ENCODE data around the gene MON1B.

MON1B gene

DNA sequence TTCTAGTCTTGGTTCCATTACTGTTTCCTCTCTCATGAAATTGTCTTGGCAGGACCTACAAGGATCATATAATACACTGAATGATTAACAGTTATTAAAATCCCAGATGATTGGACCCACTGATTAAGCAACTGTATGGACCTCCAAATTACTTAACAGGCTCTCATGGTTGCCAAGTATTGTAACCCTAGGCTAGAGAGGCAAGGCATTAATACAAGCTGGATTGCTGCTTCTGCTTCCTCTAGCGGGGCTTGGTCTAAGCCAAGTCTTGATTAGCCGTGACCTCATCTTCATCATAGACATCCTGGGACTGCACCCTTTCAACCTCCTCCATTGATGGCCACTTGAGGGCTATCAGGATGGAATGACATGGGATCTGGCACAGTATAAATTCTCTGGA, 55.2 kb downstream of the MON1B start:
- no peak for DNase-seq (ENCODE audit: low spot score)

DNA sequence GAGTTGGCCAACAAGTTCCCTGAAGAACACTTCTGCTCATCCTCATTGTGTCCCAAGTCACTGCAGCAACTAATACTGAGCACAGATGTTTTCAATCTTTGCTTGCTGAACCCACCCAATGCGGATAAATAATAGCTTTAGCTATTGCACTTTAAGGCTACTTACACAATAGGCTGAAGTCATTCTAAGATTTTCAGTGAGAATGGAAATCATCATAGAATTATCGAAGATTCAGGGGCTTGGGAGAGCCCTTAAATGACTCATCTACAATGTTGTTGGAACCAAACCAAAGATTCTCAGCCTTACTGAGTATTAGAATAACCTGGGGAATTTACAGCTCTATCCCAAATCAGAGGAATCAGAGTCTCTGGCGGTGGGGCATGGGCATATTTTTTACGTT, 59.4 kb downstream of the MON1B start:
- no peak for DNase-seq (ENCODE audit: low spot score)

All from globus pallidus (tissue), 1 donor.